ENCODE measurements around the gene EMX1. TPM values are rescaled to one million over a fixed set of nuclear protein-coding genes. Genes with fewer than 3 reads are reported as not detected.
"Not testable (repeated sequence)": the region's sequence is repeated elsewhere in the genome, so short reads cannot be mapped to it uniquely, and the experiment has no call there.

Gene EMX1
- total RNA-seq, 1 donor from 2014 or later = not detected

DNA sequence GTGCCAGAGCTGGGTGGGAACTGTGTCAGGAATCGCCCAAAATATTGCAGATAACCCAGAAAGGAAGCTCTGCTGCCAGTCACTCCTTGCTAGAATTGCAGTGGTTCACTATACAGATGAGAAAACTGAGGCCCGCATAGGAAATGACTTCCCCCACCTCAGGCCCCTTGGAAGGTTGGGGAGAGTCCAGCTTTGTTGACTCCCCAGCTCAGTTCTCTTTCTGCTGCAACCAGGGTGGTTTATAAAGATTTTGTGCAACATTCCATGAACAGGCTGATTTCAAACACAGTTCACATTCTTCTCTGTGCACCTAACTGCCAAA is 18.8 kb upstream of the EMX1 start:
- no peak for DNase-seq (ENCODE audit: extremely low read depth, low read depth, low spot score)

- no peak for DNase-seq (ENCODE audit: extremely low read depth, low read depth, low spot score)
These were observed 17.0 kb upstream of the EMX1 start for GRCh38 chr2:72900191-72900825.

- DNase-seq (ENCODE audit: extremely low read depth, low read depth, low spot score) = no peak
These were observed 15.9 kb upstream of the EMX1 start for GRCh38 chr2:72901426-72901825.

- not testable (repeated sequence) for DNase-seq (ENCODE audit: extremely low read depth, low read depth, low spot score)
These were observed 9.9 kb upstream of the EMX1 start for GRCh38 chr2:72907369-72907768.

GRCh38 chr2:72908741-72909140 is 8.6 kb upstream of the EMX1 start:
- no peak for DNase-seq (ENCODE audit: extremely low read depth, low read depth, low spot score)

GRCh38 chr2:72911256-72911655 is 6.1 kb upstream of the EMX1 start:
- DNase-seq (ENCODE audit: extremely low read depth, low read depth, low spot score) = no peak

- DNase-seq (ENCODE audit: extremely low read depth, low read depth, low spot score) = no peak
These were observed 3.7 kb upstream of the EMX1 start for GRCh38 chr2:72913486-72914205.

DNA sequence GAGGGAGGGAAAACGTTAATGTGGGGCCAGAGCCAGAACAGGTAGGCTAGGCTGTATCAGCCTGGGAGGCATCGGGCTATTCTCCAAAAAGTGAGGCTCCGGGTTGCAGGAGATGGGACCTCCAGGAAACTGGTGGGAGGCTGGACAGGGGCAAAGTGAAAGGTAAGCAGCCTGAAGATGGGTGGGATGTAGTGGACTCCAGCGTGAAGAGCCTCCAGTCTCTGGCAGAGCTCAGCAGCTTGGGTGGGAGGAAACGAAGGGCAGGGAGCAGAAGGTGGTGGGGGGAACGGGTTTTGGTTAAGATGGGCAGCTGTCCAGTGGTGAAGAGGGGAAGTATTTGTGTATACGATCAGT is 3.1 kb upstream of the EMX1 start:
- no peak for DNase-seq (ENCODE audit: extremely low read depth, low read depth, low spot score)

- DNase-seq (ENCODE audit: extremely low read depth, low read depth, low spot score) = no peak
These were observed 2.6 kb upstream of the EMX1 start for GRCh38 chr2:72914589-72915319.

DNA sequence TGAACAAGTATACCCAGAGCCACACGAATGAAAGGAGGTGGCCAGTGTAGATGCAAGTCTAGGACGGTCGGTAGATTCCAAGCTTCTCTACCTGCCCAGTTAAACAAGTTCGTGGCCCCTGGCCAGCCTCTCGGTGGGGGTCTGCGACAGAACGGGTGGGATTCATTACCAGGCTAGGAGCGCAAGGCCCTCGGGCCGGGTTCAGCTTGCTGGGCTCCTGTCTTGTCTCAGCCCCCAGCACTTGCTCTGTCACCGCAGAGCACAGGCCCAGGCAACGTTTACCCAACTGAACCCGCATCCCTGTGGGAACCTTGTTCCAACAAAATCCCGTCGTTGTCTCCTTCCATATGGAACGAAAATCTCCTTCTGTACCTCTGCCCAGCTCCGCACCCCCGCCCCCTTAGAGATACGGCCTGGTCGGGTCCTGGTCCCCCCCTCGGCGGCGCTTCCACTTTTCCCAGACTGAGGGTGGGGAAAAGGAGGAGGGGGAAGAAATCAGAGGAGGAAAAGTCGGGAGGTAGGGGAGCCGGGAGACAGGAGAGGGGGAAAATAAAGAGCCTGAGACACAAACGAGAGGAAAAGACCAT is 1.9 kb upstream of the EMX1 start:
- DNase-seq (ENCODE audit: extremely low read depth, low read depth, low spot score) = no peak

GRCh38 chr2:72915907-72916742 is 1.2 kb upstream of the EMX1 start:
- no peak for DNase-seq (ENCODE audit: extremely low read depth, low read depth, low spot score)

DNA sequence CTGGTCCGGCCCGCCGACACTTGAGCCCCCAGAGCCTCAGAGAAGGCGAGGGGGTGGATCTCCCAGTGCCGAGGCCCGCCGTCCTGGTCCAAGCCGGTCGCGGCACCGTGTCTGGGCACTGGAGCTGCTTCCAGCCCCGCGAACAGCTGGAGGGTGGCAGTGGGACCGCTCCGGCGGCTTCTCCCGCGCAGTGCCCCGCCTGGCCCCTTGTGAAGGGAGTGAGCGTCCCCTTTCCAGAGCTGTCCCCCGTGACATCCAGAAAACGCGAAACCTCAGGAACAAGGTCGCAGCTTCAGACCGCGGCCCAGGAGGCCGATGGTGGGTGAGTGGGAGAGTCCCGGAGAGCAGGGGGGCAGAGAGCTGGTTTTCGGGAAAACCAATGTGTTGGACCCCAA is 579 bp upstream of the EMX1 start:
- no peak for DNase-seq (ENCODE audit: extremely low read depth, low read depth, low spot score)

DNA sequence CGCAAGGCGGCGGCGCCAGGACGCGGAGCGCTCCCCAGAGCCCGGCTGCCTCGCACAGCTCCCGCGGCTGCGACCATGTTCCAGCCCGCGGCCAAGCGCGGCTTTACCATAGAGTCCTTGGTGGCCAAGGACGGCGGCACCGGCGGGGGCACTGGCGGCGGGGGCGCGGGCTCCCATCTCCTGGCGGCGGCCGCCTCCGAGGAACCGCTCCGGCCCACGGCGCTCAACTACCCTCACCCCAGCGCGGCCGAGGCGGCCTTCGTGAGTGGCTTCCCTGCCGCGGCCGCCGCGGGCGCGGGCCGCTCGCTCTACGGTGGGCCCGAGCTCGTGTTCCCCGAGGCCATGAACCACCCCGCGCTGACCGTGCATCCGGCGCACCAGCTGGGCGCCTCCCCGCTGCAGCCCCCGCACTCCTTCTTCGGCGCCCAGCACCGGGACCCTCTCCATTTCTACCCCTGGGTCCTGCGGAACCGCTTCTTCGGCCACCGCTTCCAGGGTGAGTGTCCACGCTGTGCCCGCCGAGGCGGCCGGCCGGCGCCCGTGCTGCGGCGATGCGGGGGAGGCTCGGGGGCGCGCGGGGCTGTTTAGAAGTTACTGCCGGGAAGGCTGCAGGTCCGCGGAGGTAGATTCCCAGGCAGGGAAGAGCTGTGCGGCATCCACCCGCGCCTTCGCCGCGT is 696 bp downstream of the EMX1 start:
- DNase-seq (ENCODE audit: extremely low read depth, low read depth, low spot score) = no peak

DNA sequence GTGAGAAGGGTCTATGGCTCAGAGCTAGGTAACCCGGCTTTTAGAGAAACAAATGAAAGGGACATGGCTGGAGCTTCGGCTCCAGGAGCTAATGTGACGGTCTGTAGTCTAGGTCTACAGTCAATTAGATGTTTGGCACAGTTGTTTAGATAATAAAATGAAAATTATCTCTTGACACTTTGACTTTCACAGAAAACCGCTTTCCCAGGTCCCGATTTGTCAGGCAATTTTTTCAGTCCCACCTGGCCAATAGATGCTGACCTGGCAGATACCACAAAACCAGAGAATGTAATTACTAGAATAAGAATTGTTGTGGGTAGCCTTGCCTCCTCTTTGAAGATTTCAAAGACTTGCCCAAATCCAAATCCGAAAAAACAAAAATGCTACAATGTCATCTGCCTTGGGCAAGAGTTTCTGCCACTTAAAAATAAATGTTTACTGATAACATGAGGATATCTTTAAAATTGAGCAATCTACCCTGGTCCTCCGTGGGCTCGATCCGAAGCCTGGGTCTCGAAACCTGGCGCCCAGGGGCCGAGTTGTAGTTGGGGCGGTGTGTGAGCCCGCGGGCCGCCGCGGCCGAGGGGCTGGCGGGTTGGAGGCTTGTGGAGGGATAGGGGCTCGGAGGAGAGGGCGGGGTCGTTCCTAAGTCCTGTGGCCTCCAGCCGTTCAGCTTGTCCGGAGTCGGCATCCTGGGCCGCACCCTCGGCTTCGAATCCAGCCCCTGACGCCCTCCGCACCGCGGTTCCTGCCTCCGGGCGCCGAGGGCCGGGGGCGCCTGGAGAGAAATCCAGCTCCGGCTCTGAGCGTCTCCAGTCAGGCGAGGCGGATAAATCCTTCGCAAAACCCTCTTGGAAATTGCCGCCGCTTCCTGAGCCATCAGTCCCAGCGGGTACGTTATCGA is 2.3 kb downstream of the EMX1 start:
- no peak for DNase-seq (ENCODE audit: extremely low read depth, low read depth, low spot score)

DNA sequence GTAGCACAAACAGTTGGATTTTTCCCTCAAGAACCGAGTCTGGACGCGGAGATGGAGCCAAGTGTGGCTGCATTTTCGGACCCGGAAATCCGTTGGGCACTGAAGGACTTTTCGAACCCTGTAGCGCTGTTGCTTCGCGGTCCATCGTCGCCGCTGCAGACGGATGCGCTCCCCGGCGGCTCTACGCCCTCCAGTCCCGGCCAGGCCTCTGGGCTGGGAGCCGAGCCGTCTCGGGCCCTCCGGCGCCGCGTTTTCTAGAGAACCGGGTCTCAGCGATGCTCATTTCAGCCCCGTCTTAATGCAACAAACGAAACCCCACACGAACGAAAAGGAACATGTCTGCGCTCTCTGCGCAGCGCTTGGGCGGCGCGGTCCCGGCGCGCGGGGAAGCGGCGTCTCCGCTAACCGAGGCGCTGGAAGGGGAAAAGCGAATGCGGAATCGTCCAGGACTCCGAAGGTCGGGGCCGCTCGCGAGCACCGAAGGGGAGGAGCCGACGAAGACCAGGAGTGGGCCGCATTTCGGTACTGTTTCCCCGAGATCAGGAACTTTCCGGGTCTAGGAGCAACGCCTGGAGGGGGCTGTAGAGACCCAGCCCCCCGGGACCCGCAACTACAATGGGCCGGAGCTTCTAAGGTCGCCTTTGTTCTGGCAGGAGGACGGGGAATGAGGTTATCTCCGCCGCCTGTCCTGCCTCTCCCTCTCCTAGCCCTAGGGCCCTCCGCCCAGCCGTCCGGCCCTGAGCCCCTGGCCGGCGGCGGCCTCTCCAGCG is 3.2 kb downstream of the EMX1 start:
- no peak for DNase-seq (ENCODE audit: extremely low read depth, low read depth, low spot score)

DNA sequence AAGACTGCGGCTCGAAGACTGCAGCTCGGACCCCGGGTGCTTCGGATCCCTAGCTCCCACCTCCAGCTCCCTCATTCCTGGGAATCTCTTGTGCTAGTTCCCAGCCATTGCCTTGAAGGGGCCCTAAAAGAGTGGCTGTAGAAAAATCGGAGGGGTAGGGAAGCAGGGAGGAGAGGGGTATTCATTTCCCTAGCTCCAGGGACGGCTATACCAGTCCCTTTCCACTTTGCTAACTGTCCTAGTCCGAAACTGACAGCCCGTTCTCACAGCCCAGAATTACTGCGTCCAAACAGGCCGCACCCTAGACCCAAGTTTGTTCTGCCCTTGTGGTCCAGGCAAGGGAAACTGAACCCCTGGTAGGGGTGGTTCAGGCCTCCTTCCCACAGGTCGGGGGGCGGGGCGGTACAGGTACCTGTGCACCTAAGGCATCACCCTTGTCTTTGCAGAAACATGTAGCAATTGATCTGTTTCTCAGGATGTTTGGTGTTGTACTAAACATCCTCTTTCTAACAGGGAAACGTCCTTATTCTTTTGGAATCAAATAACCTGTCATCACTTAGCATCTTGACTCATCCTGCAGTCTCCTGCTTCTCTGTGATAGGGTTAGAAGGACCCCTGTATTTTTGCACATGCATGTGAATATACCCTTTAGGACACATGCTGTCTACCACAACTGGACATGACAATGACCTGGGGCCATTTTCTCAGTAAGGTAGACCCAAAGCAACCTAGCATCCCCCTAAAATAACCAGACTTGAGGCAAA is 4.0 kb downstream of the EMX1 start:
- DNase-seq (ENCODE audit: extremely low read depth, low read depth, low spot score) = no peak

DNA sequence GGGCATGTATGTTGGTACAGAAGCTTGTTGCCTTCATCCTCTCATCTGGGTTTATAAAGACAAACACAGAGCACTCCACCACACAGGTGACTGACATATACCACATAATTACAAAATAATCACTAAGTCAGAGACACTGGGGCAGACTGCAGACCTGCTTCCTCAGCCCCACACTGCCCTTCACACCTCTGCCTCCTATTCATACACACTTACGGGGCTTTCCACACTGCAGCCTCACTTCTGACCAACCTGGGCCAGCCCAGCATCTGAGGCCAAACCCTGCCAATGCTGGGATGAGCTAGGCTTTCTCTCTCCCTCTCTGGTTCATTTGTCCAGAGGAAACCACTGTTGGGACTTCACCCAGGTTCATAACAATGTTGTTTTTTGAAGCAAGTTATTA is 4.5 kb downstream of the EMX1 start:
- no peak for DNase-seq (ENCODE audit: extremely low read depth, low read depth, low spot score)

DNA sequence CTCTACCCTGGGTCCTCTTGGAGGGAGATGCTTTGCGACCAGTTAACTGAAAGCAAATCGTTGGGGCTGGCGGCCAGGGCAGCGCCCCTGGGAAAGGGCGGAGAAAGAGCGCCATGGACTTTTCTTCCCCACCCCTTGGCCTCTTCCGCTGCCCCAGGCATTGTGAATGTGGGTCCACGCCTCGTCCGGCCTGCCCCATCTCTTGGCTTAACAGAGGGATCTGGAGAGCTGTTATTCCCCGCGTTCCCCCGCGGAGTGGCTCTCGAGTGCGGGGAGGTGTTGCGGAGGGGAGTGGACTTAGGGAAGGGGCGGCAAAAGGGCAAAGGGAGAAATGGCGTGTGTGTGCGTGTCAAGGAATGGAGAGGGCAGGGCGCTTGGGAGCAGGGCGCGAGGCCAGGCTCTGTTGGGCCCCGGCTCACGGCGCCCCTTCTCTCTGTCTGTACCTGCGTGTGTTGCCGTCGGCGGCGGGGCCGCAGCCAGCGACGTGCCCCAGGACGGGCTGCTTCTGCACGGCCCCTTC is 6.6 kb downstream of the EMX1 start:
- no peak for DNase-seq (ENCODE audit: extremely low read depth, low read depth, low spot score)
